MM.1S (cell line): ENCODE data around the gene ORAI1.
"Not testable (repeated sequence)": the region's sequence is repeated elsewhere in the genome, so short reads cannot be mapped to it uniquely, and the experiment has no call there.

ENCODE experiments used
- EZH2 ChIP-seq: fragments of 300-600 bp; sonication (generic); optimal IDR thresholded peaks from 2 replicates; pipeline ENCODE3; 2017; ENCODE audit warnings: low read depth, mild to moderate bottlenecking, antibody characterized with exemption, low read length, mixed read lengths
- TF ChIP-seq, protein P1 (sequence below): fragments of 300-600 bp; sonication (generic); IDR thresholded peaks from 2 replicates; pipeline ENCODE4 v1.5.1; 2016; ENCODE audit warnings: antibody characterized with exemption, low read length, mixed read lengths

DNA sequence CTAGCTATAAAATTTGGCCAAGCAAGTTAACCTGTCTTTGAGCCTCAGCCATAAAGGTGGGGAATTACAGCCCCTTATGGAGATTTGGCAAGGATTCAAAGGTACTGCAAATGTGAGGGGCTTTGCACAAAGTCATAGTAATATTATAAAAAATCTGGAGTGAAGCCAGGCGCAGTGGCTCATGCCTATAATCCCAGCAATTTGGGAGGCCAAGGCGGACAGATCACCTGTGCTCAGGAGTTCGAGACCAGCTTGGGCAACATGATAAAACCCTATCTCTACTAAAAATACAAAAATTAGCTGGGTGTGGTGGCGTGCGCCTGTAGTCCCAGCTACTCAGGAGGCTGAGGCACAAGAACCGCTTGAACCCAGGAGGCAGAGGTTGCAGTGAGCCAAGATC lies 41.4 kb upstream of the ORAI1 start:
- TF ChIP-seq, protein P1, sequence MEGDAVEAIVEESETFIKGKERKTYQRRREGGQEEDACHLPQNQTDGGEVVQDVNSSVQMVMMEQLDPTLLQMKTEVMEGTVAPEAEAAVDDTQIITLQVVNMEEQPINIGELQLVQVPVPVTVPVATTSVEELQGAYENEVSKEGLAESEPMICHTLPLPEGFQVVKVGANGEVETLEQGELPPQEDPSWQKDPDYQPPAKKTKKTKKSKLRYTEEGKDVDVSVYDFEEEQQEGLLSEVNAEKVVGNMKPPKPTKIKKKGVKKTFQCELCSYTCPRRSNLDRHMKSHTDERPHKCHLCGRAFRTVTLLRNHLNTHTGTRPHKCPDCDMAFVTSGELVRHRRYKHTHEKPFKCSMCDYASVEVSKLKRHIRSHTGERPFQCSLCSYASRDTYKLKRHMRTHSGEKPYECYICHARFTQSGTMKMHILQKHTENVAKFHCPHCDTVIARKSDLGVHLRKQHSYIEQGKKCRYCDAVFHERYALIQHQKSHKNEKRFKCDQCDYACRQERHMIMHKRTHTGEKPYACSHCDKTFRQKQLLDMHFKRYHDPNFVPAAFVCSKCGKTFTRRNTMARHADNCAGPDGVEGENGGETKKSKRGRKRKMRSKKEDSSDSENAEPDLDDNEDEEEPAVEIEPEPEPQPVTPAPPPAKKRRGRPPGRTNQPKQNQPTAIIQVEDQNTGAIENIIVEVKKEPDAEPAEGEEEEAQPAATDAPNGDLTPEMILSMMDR, result not testable (repeated sequence)
- not testable (repeated sequence) for TF ChIP-seq EZH2
